Parathyroid adenoma (tissue), 2 donors: ENCODE results near the gene SCARB2.

Experiments
- H2AFZ ChIP-seq: fragments of 300-600 bp; sonication (generic); one replicate; pipeline ENCODE4 v1.7.0; 2017; ENCODE audit warnings: antibody characterized with exemption, mild to moderate bottlenecking
- H3K27ac ChIP-seq: fragments of 300-600 bp; sonication (generic); one replicate; pipeline ENCODE4 v1.7.0; 2017
- H3K27me3 ChIP-seq: fragments of 300-600 bp; sonication (generic); one replicate; pipeline ENCODE4 v1.7.0; 2017; ENCODE audit warnings: low read length; ENCODE audit not compliant: control insufficient read depth, insufficient read depth
- H3K36me3 ChIP-seq: fragments of 300-600 bp; sonication (generic); one replicate; pipeline ENCODE4 v1.7.0; 2017; ENCODE audit warnings: low read length; ENCODE audit not compliant: control insufficient read depth, insufficient read depth
- H3K4me1 ChIP-seq: fragments of 300-600 bp; sonication (generic); one replicate; pipeline ENCODE4 v1.7.0; 2017; ENCODE audit warnings: control low read depth
- H3K4me2 ChIP-seq: fragments of 300-600 bp; sonication (generic); one replicate; pipeline ENCODE4 v1.7.0; 2017; ENCODE audit warnings: low read length
- H3K4me3 ChIP-seq: fragments of 300-600 bp; sonication (generic); one replicate; pipeline ENCODE4 v1.7.0; 2017; ENCODE audit warnings: low read depth, low read length
- H3K79me2 ChIP-seq: fragments of 300-600 bp; sonication (generic); one replicate; pipeline ENCODE4 v1.7.0; 2017; ENCODE audit warnings: control low read depth
- H3K9ac ChIP-seq: fragments of 300-600 bp; sonication (generic); one replicate; pipeline ENCODE4 v1.7.0; 2017; ENCODE audit warnings: mild to moderate bottlenecking
- H3K9me3 ChIP-seq: fragments of 300-600 bp; sonication (generic); one replicate; pipeline ENCODE4 v1.7.0; 2017; ENCODE audit warnings: low read length; ENCODE audit not compliant: control insufficient read depth
- CTCF ChIP-seq: fragments of 300-600 bp; sonication (generic); IDR thresholded peaks from one replicate; pipeline ENCODE4 v1.7.0; 2017; ENCODE audit warnings: antibody characterized with exemption, mild to moderate bottlenecking
- donor health status: primary hyperparathyroidism.

The SCARB2 gene

GRCh38 chr4:76206222-76206942 is 7.2 kb downstream of the SCARB2 start:
- H3K4me3 ChIP-seq = no peak overlapping the region
- H3K4me2 ChIP-seq = no peak overlapping the region
- no peak overlapping the region for H3K27ac ChIP-seq
- peaks cover 52% of the 10 kb centered on the region for H3K79me2 ChIP-seq
- H3K9ac ChIP-seq = no peak overlapping the region
- H3K36me3 ChIP-seq = no peaks in the 10 kb centered on the region
- peaks cover 2% of the 10 kb centered on the region for H3K4me1 ChIP-seq
- H3K9me3 ChIP-seq = no peaks in the 10 kb centered on the region
- no peaks in the 10 kb centered on the region for H3K27me3 ChIP-seq
- no peak for TF ChIP-seq CTCF
- no peak overlapping the region for H2AFZ ChIP-seq

GRCh38 chr4:76205476-76205875 is 8.1 kb downstream of the SCARB2 start:
- Histone ChIP-seq H3K27ac (no peak overlapping the region), H3K79me2 (peaks cover 46% of the 10 kb centered on the region), H3K4me2 (no peak overlapping the region), H3K4me3 (no peak overlapping the region), H3K36me3 (no peaks in the 10 kb centered on the region), H3K9ac (no peak overlapping the region), H3K9me3 (no peaks in the 10 kb centered on the region), H3K4me1 (peaks cover 2% of the 10 kb centered on the region), H2AFZ (no peak overlapping the region), H3K27me3 (no peaks in the 10 kb centered on the region)
- TF ChIP-seq CTCF = no peak

GRCh38 chr4:76204936-76205335 is 8.7 kb downstream of the SCARB2 start:
- Histone ChIP-seq H3K36me3 (no peaks in the 10 kb centered on the region), H3K27ac (no peak overlapping the region), H3K9ac (no peak overlapping the region), H3K4me3 (no peak overlapping the region), H3K9me3 (no peaks in the 10 kb centered on the region), H2AFZ (no peak overlapping the region), H3K79me2 (peaks cover 43% of the 10 kb centered on the region), H3K27me3 (no peaks in the 10 kb centered on the region), H3K4me2 (no peak overlapping the region), H3K4me1 (peaks cover 2% of the 10 kb centered on the region)
- no peak for TF ChIP-seq CTCF

GRCh38 chr4:76203541-76203940 is 10.1 kb downstream of the SCARB2 start:
- no peak overlapping the region for H3K9ac ChIP-seq
- no peaks in the 10 kb centered on the region for H3K27me3 ChIP-seq
- no peak overlapping the region for H3K4me2 ChIP-seq
- no peaks in the 10 kb centered on the region for H3K4me1 ChIP-seq
- H3K36me3 ChIP-seq = no peaks in the 10 kb centered on the region
- H3K79me2 ChIP-seq = peaks cover 38% of the 10 kb centered on the region
- no peaks in the 10 kb centered on the region for H3K9me3 ChIP-seq
- H2AFZ ChIP-seq = no peak overlapping the region
- no peak for TF ChIP-seq CTCF
- no peak overlapping the region for H3K4me3 ChIP-seq
- H3K27ac ChIP-seq = no peak overlapping the region

- no peak overlapping the region for H3K4me3 ChIP-seq
- no peaks in the 10 kb centered on the region for H3K27me3 ChIP-seq
- H3K4me2 ChIP-seq = no peak overlapping the region
- no peak overlapping the region for H2AFZ ChIP-seq
- no peak for TF ChIP-seq CTCF
- no peak overlapping the region for H3K27ac ChIP-seq
- no peaks in the 10 kb centered on the region for H3K36me3 ChIP-seq
- peaks cover 38% of the 10 kb centered on the region for H3K79me2 ChIP-seq
- no peak overlapping the region for H3K9ac ChIP-seq
- H3K4me1 ChIP-seq = peaks cover 3% of the 10 kb centered on the region
- H3K9me3 ChIP-seq = no peaks in the 10 kb centered on the region
These were observed 12.3 kb downstream of the SCARB2 start for GRCh38 chr4:76201276-76201675.
